Upper lobe of left lung (tissue), 4 donors: ENCODE measurements around the gene FBXO10.
"Not testable (repeated sequence)": the region's sequence is repeated elsewhere in the genome, so short reads cannot be mapped to it uniquely, and the experiment has no call there.

Source experiments
- CTCF ChIP-seq, 6 experiments: fragments of 450-650 bp in 4 of 6; fragments of 200-600 bp in 2 of 6; sonication (generic) in 2 of 6; IDR thresholded peaks; one replicate each; pipeline ENCODE4 v1.5.1; 2016 to 2019; ENCODE audit warnings: antibody characterized with exemption in 6 of 6
- EP300 ChIP-seq, 4 donors: sonication (generic); formaldehyde crosslinking; IDR thresholded peaks; one replicate each; pipeline ENCODE4 v1.5.1; 2017; ENCODE audit warnings: antibody characterized with exemption in 4 of 4, control low read depth in 2 of 4
- POLR2A ChIP-seq, 4 donors: fragments of 450-650 bp; IDR thresholded peaks; one replicate each; pipeline ENCODE4 v1.5.1; 2016 to 2017; ENCODE audit warnings: antibody characterized with exemption in 4 of 4, mild to moderate bottlenecking in 2 of 4
- POLR2AphosphoS5 ChIP-seq, 2 donors: sonication (generic); formaldehyde crosslinking; IDR thresholded peaks; one replicate each; pipeline ENCODE4 v1.5.1; 2017; ENCODE audit warnings: antibody characterized with exemption in 2 of 2

DNA sequence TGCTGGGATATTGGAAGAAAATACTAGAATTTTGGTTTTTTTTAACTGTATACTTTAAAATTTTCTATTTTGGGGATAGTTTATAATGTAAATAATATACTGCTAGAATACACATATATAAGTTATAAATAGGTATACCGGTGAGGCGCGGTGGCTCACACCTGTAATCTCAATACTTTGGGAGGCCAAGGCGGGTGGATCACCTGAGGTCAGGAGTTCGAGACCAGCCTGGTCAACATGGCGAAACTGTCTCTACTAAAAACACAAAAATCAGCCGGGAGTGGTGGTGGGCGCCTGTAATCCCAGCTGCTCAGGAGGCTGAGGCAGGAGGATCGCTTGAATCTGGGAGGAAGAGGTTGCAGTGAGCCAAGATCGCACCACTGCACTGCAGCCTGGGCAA is 61.8 kb downstream of the FBXO10 start:
- not testable (repeated sequence) for TF ChIP-seq POLR2A, EP300, CTCF, POLR2AphosphoS5 (IDR thresholded peaks at IDR 0.05)
